Thoracic aorta (tissue), 2 donors: ENCODE results near the gene KRTAP10-4. TPM values are rescaled to one million over a fixed set of nuclear protein-coding genes. Genes with fewer than 3 reads are reported as not detected.
"Not testable (repeated sequence)": the region's sequence is repeated elsewhere in the genome, so short reads cannot be mapped to it uniquely, and the experiment has no call there.

ENCODE experiments used
- ATAC-seq: fragments of 150-250 bp; one replicate; pipeline ENCODE4 v1.8.0; 2017; ENCODE audit warnings: low read depth; ENCODE audit not compliant: insufficient number of reproducible peaks, low FRiP score
- DNase-seq: peaks from one replicate; pipeline ENCODE4 v3.0.0-alpha.2; 2020; ENCODE audit warnings: low spot score
- H3K27ac ChIP-seq, 2 donors: fragments of 200-600 bp; sonication (generic); 1 replicate in 1 of 2; 2 replicates in 1 of 2; pipeline ENCODE4 v1.5.1; 2016; ENCODE audit warnings: mild to moderate bottlenecking in 2 of 2, moderate library complexity in 2 of 2
- H3K27me3 ChIP-seq: fragments of 200-600 bp; sonication (generic); replicated peaks from 2 replicates; pipeline ENCODE4 v1.6.0; 2016; ENCODE audit warnings: mild to moderate bottlenecking; ENCODE audit not compliant: insufficient read depth
- H3K36me3 ChIP-seq: fragments of 200-600 bp; sonication (generic); one replicate; pipeline ENCODE4 v1.5.1; 2016
- H3K4me1 ChIP-seq, 2 donors: fragments of 200-600 bp; sonication (generic); 1 replicate in 1 of 2; 2 replicates in 1 of 2; pipeline versions ENCODE4 v1.5.1 to v1.6.0; 2016; ENCODE audit warnings: low read depth in 2 of 2, mild to moderate bottlenecking in 1 of 2; ENCODE audit not compliant: control insufficient read depth in 1 of 2
- H3K4me3 ChIP-seq: fragments of 200-600 bp; sonication (generic); 2 replicates; pipeline ENCODE4 v1.5.1; 2016; ENCODE audit warnings: mild to moderate bottlenecking
- H3K9me3 ChIP-seq: fragments of 200-600 bp; sonication (generic); 2 replicates; pipeline ENCODE4 v1.5.1; 2016
- total RNA-seq, 2 donors: library from RNA; depleted of rRNA; stranded (reverse); fragments of >200 nt; gene quantifications; one replicate each; pipeline versions ENCODE4 v1.1.0 to v1.2.3, GENCODE V29; 2016
- TF ChIP-seq, protein P1 (sequence below): fragments of 200-600 bp; sonication (generic); IDR thresholded peaks from one replicate; pipeline ENCODE4 v1.5.1; 2019; ENCODE audit warnings: antibody characterized with exemption

Gene KRTAP10-4
- total RNA-seq, 2 donors from 2014 or later = not detected

DNA sequence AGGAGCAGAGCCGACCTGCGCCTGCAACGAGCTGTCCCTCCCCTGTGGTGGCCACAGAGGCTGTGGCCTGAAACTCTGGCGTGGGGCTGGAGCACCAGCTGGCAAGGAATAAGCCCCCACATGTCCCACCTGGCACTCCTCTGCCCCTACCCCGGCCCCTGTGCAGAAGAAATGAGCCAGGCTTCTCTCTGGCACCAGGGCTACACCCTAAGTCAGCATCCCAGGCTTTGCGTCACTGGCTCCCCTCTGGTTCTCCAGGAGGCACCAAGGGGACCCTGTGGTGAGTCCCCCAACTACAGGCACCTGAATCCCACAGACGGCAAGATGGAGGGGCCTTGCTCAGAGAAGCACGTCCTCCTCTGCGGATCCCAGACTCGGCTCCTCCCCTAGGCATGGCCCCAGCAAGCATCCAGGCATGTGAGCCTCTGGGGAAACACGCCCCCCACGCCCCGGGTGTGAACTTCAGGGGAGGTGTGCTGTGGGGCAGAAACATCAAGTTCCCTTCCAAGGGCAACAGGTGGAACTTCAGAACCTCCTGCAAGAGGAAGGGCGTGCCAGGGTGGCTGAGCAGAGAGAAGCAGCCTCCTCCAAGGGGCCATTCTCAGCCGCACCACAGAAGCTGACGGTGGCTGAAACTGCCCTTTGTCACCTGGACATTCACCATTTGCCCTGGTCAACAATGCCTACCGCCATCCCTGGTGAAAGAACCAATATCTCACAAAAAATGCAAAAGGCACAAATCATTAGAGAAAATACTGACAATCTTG lies 29.8 kb downstream of the KRTAP10-4 start:
- no peak for DNase-seq
- no peaks in the 10 kb centered on the region for H3K27me3 ChIP-seq
- TF ChIP-seq, protein P1, sequence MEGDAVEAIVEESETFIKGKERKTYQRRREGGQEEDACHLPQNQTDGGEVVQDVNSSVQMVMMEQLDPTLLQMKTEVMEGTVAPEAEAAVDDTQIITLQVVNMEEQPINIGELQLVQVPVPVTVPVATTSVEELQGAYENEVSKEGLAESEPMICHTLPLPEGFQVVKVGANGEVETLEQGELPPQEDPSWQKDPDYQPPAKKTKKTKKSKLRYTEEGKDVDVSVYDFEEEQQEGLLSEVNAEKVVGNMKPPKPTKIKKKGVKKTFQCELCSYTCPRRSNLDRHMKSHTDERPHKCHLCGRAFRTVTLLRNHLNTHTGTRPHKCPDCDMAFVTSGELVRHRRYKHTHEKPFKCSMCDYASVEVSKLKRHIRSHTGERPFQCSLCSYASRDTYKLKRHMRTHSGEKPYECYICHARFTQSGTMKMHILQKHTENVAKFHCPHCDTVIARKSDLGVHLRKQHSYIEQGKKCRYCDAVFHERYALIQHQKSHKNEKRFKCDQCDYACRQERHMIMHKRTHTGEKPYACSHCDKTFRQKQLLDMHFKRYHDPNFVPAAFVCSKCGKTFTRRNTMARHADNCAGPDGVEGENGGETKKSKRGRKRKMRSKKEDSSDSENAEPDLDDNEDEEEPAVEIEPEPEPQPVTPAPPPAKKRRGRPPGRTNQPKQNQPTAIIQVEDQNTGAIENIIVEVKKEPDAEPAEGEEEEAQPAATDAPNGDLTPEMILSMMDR = no peak

DNA sequence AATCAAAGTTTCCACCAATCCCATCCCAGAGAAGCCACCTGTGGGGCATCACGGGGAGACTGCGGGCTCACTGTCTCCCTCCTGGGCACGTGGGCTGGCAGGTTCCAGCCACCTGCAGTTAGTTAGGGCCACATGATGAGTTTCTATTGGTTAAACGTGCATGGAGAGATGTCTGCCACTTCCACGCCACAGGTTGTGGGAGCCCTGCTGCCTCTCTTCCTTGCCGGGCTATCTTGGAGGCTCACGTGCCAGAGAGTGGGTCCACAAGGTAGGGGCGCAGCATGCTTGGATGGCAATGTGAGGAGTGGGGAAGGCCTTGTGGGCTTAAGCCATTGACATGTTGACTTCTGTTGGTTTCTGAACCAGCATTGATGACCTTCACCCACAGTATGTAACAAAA lies 30.4 kb downstream of the KRTAP10-4 start:
- TF ChIP-seq, protein P1 = no peak
- ATAC-seq = no peak
- Histone ChIP-seq H3K36me3 (no peaks in the 10 kb centered on the region), H3K27ac (no peak overlapping the region), H3K9me3 (peaks cover 2% of the 10 kb centered on the region), H3K4me1 (no peaks in the 10 kb centered on the region), H3K27me3 (no peaks in the 10 kb centered on the region), H3K4me3 (no peak overlapping the region)
- DNase-seq = no peak

More for the DNA sequence above, 29.8 kb downstream of the KRTAP10-4 start:
- Histone ChIP-seq H3K4me1 (no peaks in the 10 kb centered on the region), H3K9me3 (peaks cover 2% of the 10 kb centered on the region), H3K27ac (no peak overlapping the region), H3K4me3 (no peak overlapping the region), H3K36me3 (no peaks in the 10 kb centered on the region)
- ATAC-seq = no peak

DNA sequence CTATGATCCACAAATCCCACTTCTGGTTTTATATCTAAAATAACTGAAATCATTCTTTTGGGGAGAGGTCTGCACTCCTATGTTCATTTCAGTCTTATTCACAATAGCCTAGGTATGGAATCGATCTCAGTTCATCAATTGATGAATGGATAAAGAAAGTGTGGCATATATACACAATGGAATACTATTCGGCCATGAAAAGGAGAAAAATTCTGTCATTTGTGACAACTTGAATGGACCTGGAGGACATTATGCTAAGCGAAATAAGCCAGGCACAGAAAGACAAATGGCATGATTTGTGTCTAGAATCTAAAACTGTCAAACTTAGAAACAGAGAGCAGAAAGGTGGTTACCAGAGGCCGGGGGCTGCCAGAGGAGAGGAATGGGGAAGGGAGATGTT lies 33.0 kb downstream of the KRTAP10-4 start:
- Histone ChIP-seq H3K4me3 (no peak overlapping the region), H3K27ac (no peak overlapping the region), H3K36me3 (no peaks in the 10 kb centered on the region), H3K9me3 (peaks cover 9% of the 10 kb centered on the region), H3K4me1 (no peaks in the 10 kb centered on the region), H3K27me3 (no peaks in the 10 kb centered on the region)
- ATAC-seq = no peak
- TF ChIP-seq, protein P1 = no peak
- no peak for DNase-seq

DNA sequence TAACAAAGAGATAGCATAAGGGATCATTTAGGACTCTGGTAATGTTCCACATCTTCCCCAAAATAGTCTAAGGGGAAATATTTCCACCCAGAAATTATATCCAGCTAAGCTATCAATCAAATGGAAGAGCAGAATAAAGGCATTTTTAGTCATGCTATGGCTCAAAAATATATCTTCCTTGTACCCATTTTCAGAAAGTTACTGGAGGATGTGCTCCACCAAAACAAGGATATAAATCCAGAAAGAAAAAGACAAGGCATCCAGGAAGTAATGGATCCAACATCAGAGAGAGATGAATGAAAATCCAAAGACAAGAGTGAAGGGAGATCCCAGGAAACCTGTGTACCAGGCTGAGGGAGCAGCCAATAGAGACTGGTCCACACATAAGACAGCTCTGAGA lies 35.7 kb downstream of the KRTAP10-4 start:
- Histone ChIP-seq H3K4me3 (no peak overlapping the region), H3K27ac (no peak overlapping the region), H3K9me3 (peaks cover 8% of the 10 kb centered on the region), H3K36me3 (no peaks in the 10 kb centered on the region), H3K27me3 (no peaks in the 10 kb centered on the region), H3K4me1 (no peaks in the 10 kb centered on the region)
- no peak for DNase-seq
- no peak for ATAC-seq
- TF ChIP-seq, protein P1 = no peak

DNA sequence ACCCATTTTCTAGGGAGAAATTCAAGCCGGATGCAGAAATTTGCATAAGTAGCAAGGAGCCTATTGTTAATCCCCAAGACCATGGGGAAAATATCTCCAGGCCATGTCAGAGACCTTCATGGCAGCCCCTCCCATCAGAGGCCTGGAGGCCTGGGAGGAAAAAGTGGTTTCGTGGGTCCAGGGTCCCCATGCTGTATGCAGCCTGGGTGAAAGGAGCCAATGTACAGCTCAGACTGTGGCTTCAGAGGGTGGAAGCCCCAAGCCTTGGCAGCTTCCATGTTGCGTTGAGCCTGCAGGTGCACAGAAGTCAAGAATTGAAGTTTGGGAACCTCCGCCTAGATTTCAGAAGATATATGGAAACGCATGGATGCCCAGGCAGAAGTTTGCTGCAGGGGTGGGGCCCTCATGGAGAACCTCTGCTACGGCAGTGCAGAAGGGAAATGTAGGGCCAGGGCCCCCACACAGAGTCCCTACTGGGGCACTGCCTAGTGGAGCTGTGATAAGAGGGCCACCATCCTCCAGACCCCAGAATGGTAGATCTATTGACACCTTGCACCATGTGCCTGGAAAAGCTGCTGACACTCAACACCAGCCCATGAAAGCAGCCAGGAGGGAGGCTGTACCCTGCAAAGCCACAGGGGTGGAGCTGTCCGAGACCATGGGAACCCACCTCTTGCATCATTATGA lies 36.8 kb downstream of the KRTAP10-4 start:
- not testable (repeated sequence) for H3K36me3 ChIP-seq, H3K27me3 ChIP-seq, H3K9me3 ChIP-seq, H3K4me1 ChIP-seq, H3K4me3 ChIP-seq, DNase-seq, H3K27ac ChIP-seq, ATAC-seq
